ENCODE measurements around the gene PSG5.
A peak's percentile ranks its signal among the peaks of the same experiment; 100 is the strongest.

PSG5 gene

DNA sequence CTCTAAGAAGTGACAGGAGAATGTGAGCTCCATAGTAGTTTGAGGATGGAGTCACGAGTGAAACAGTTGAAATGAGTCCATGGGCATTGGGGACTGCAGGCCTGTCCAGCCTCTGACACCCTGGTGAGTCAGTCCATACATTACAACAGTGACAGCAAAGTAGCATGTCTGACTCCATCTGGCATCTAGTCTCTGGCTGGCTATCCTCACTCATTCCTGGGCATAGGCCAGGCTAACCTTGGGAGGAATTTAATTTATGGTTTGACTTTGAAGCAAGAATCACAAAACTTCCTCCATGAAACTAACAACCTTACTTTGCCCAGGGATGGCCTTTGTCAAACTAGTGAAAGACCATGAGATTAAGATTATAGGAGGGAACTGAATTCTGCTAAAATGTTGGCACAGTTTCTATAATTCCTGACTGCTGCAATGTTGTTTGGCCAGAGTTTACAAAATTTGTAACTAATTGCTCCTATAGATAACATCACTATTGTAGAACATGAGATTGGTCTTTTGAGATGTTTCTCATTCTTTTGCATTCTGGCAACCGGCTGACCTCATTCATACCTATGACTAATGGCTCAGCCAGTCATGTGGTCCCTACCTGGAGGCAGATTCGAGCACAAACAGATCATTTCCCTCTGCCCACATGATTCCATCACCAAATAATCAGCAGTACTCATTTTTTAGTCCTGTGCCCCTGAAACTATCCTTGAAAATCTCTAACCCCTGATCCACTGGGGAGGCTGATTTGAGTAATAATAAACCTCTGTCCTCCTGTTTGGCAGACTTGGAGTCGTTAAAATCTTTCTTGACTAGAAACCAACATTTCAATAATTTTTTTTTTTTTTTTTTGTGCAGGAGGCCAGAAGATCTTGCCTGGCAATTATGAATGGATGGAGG lies 4.2 kb downstream of the PSG5 start (continued):
- TF ChIP-seq, protein P1, sequence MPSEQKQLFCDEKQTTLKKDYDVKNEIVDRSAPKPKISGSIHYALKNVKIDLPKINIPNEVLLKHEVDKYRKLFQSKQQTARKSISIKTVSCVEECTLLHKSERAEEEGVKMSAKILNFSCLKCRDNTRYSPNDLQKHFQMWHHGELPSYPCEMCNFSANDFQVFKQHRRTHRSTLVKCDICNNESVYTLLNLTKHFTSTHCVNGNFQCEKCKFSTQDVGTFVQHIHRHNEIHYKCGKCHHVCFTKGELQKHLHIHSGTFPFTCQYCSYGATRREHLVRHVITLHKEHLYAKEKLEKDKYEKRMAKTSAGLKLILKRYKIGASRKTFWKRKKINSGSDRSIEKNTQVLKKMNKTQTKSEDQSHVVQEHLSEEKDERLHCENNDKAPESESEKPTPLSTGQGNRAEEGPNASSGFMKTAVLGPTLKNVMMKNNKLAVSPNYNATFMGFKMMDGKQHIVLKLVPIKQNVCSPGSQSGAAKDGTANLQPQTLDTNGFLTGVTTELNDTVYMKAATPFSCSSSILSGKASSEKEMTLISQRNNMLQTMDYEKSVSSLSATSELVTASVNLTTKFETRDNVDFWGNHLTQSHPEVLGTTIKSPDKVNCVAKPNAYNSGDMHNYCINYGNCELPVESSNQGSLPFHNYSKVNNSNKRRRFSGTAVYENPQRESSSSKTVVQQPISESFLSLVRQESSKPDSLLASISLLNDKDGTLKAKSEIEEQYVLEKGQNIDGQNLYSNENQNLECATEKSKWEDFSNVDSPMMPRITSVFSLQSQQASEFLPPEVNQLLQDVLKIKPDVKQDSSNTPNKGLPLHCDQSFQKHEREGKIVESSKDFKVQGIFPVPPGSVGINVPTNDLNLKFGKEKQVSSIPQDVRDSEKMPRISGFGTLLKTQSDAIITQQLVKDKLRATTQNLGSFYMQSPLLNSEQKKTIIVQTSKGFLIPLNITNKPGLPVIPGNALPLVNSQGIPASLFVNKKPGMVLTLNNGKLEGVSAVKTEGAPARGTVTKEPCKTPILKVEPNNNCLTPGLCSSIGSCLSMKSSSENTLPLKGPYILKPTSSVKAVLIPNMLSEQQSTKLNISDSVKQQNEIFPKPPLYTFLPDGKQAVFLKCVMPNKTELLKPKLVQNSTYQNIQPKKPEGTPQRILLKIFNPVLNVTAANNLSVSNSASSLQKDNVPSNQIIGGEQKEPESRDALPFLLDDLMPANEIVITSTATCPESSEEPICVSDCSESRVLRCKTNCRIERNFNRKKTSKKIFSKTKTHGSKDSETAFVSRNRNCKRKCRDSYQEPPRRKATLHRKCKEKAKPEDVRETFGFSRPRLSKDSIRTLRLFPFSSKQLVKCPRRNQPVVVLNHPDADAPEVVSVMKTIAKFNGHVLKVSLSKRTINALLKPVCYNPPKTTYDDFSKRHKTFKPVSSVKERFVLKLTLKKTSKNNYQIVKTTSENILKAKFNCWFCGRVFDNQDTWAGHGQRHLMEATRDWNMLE (tag by site-specific recombination; conservative IDR thresholded peaks at IDR 0.05; ENCODE audit: low read depth) = 0 out of 2 replicates have a peak, but pooled peaks have one; percentile 24
- TF ChIP-seq ZNF10 (tag by site-specific recombination; IDR thresholded peaks at IDR 0.05) (0 out of 2 replicates have a peak, but pooled peaks have one; percentile 46), ZNF391 (tag by site-specific recombination; IDR thresholded peaks at IDR 0.05; ENCODE audit: borderline replicate concordance, low read depth) (peak; percentile 31; the same call in 1 of the 2 replicates), ZNF843 (tag by site-specific recombination; IDR thresholded peaks at IDR 0.05) (0 out of 2 replicates have a peak, but pooled peaks have one; percentile 15), ZBTB17 (tag by site-specific recombination; IDR thresholded peaks at IDR 0.05) (peak; percentile 61), ZXDB (tag by site-specific recombination; IDR thresholded peaks at IDR 0.05) (peak; percentile 37; the same call in 1 of the 2 replicates), ZBTB21 (tag by site-specific recombination; IDR thresholded peaks at IDR 0.05) (peak; percentile 80), KLF8 (tag by site-specific recombination; IDR thresholded peaks at IDR 0.05) (peak; percentile 75), ZNF366 (tag by site-specific recombination; conservative IDR thresholded peaks at IDR 0.05) (peak; percentile 97), ZFP69B (tag by site-specific recombination; IDR thresholded peaks at IDR 0.05) (peak; percentile 89), ZNF112 (tag by site-specific recombination; IDR thresholded peaks at IDR 0.05) (0 out of 2 replicates have a peak, but pooled peaks have one; percentile 16)
- TF ChIP-seq, protein P2, sequence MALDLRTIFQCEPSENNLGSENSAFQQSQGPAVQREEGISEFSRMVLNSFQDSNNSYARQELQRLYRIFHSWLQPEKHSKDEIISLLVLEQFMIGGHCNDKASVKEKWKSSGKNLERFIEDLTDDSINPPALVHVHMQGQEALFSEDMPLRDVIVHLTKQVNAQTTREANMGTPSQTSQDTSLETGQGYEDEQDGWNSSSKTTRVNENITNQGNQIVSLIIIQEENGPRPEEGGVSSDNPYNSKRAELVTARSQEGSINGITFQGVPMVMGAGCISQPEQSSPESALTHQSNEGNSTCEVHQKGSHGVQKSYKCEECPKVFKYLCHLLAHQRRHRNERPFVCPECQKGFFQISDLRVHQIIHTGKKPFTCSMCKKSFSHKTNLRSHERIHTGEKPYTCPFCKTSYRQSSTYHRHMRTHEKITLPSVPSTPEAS (tag by site-specific recombination; IDR thresholded peaks at IDR 0.05) = peak; percentile 9; the same call in 1 of the 2 replicates
- TF ChIP-seq, protein P3, sequence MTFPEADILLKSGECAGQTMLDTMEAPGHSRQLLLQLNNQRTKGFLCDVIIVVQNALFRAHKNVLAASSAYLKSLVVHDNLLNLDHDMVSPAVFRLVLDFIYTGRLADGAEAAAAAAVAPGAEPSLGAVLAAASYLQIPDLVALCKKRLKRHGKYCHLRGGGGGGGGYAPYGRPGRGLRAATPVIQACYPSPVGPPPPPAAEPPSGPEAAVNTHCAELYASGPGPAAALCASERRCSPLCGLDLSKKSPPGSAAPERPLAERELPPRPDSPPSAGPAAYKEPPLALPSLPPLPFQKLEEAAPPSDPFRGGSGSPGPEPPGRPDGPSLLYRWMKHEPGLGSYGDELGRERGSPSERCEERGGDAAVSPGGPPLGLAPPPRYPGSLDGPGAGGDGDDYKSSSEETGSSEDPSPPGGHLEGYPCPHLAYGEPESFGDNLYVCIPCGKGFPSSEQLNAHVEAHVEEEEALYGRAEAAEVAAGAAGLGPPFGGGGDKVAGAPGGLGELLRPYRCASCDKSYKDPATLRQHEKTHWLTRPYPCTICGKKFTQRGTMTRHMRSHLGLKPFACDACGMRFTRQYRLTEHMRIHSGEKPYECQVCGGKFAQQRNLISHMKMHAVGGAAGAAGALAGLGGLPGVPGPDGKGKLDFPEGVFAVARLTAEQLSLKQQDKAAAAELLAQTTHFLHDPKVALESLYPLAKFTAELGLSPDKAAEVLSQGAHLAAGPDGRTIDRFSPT (tag by site-specific recombination; IDR thresholded peaks at IDR 0.05) = peak; percentile 64; the same call in 1 of the 2 replicates
- TF ChIP-seq, protein P4, sequence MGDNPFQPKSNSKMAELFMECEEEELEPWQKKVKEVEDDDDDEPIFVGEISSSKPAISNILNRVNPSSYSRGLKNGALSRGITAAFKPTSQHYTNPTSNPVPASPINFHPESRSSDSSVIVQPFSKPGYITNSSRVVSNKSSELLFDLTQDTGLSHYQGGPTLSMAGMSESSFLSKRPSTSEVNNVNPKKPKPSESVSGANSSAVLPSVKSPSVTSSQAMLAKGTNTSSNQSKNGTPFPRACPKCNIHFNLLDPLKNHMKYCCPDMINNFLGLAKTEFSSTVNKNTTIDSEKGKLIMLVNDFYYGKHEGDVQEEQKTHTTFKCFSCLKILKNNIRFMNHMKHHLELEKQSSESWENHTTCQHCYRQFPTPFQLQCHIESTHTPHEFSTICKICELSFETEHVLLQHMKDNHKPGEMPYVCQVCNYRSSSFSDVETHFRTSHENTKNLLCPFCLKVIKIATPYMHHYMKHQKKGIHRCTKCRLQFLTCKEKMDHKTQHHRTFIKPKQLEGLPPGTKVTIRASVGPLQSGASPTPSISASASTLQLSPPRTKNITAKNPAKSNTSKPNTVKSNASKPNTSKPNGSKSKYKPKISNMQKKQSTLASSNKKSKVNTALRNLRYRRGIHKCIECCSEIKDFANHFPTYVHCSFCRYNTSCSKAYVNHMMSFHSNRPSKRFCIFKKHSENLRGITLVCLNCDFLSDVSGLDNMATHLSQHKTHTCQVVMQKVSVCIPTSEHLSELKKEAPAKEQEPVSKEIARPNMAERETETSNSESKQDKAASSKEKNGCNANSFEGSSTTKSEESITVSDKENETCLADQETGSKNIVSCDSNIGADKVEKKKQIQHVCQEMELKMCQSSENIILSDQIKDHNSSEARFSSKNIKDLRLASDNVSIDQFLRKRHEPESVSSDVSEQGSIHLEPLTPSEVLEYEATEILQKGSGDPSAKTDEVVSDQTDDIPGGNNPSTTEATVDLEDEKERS (tag by site-specific recombination; IDR thresholded peaks at IDR 0.05) = peak; percentile 72; the same call in 1 of the 2 replicates
- TF ChIP-seq, protein P5, sequence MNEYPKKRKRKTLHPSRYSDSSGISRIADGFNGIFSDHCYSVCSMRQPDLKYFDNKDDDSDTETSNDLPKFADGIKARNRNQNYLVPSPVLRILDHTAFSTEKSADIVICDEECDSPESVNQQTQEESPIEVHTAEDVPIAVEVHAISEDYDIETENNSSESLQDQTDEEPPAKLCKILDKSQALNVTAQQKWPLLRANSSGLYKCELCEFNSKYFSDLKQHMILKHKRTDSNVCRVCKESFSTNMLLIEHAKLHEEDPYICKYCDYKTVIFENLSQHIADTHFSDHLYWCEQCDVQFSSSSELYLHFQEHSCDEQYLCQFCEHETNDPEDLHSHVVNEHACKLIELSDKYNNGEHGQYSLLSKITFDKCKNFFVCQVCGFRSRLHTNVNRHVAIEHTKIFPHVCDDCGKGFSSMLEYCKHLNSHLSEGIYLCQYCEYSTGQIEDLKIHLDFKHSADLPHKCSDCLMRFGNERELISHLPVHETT (tag by site-specific recombination; IDR thresholded peaks at IDR 0.05) = peak; percentile 80
- TF ChIP-seq, protein P6, sequence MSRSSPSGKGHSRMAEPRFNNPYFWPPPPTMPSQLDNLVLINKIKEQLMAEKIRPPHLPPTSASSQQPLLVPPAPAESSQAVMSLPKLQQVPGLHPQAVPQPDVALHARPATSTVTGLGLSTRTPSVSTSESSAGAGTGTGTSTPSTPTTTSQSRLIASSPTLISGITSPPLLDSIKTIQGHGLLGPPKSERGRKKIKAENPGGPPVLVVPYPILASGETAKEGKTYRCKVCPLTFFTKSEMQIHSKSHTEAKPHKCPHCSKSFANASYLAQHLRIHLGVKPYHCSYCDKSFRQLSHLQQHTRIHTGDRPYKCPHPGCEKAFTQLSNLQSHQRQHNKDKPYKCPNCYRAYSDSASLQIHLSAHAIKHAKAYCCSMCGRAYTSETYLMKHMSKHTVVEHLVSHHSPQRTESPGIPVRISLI (tag by site-specific recombination; IDR thresholded peaks at IDR 0.05) = peak; percentile 96
